HepG2 (cell line): Measurements from ENCODE around the gene MAP3K5. TPM values are rescaled to one million over a fixed set of nuclear protein-coding genes. Genes with fewer than 3 reads are reported as not detected.

Source experiments
- ATAC-seq: fragments of 200-7000 bp; cut with Tn5 transposase; 3 replicates; pipeline ENCODE4 v1.9.1; 2020; ENCODE audit warnings: mild to moderate bottlenecking, moderate library complexity
- BruUV-seq: library from RNA; stranded (reverse); fragments of 400-500 nt; replicated peaks from 2 replicates; lab custom pipeline; 2021; lab: Mats Ljungman, UMichigan
- CTCF ChIA-PET: fragments of 300-600 bp; formaldehyde crosslinking; extraction: SDS; loops from one replicate; lab custom pipeline; 2021; ENCODE audit warnings: low total read pairs, inconsistent platforms, low intra/inter-chr PET ratio; lab: Yijun Ruan, JAX
- POLR2A ChIA-PET: fragments of 350-600 bp; sonication (Branson Sonifier 250); formaldehyde crosslinking; loops from one replicate; lab custom pipeline; 2020; ENCODE audit warnings: antibody characterized with exemption, inconsistent platforms; lab: Yijun Ruan, JAX
- DNase-seq: peaks from one replicate; pipeline ENCODE4 v3.0.0-alpha.2; 2015; ENCODE audit warnings: low spot score
- FAIRE-seq: peaks from 3 replicates; lab custom pipeline; 2011; peaks lifted over from hg19 to GRCh38; lab: Jason Lieb, UNC
- H2AFZ ChIP-seq: one replicate; pipeline ENCODE4 v1.6.1; 2011; ENCODE audit warnings: low read length, inconsistent platforms
- H3K27ac ChIP-seq: fragments of 300-600 bp; 3 replicates; pipeline ENCODE4 v1.8.0; 2011; ENCODE audit warnings: mixed run types, mild to moderate bottlenecking, mixed read lengths, low read length, inconsistent platforms; ENCODE audit not compliant: insufficient read depth; ENCODE audit errors: extremely low read length
- H3K27me3 ChIP-seq, 2 experiments: fragments of 200-600 bp in 1 of 2; 2 replicates in 1 of 2; 3 replicates in 1 of 2; pipeline versions ENCODE4 v1.6.0 to v1.8.0; 2011; ENCODE audit warnings: low read length in 2 of 2, mild to moderate bottlenecking in 2 of 2, moderate library complexity in 2 of 2, inconsistent platforms in 1 of 2; ENCODE audit not compliant: insufficient read depth in 2 of 2, control insufficient read depth in 1 of 2
- H3K36me3 ChIP-seq, 2 experiments: fragments of 200-600 bp in 1 of 2; replicated peaks in 1 of 2; 2 replicates in 1 of 2; 3 replicates in 1 of 2; pipeline versions ENCODE4 v1.5.1 to v1.8.0; 2011; ENCODE audit warnings: low read length in 2 of 2, inconsistent platforms in 1 of 2; ENCODE audit not compliant: insufficient read depth in 2 of 2, control insufficient read depth in 1 of 2
- H3K4me1 ChIP-seq: 2 replicates; pipeline ENCODE4 v1.5.1; 2012; ENCODE audit warnings: low read length, inconsistent platforms; ENCODE audit not compliant: insufficient read depth
- H3K4me2 ChIP-seq: 2 replicates; pipeline ENCODE4 v1.6.0; 2011; ENCODE audit warnings: low read depth, low read length, inconsistent platforms
- H3K4me3 ChIP-seq, 3 experiments: fragments of 200-600 bp in 1 of 3; sonication (generic), shearing (Covaris generic) in 1 of 3; replicated peaks in 1 of 3; 2 replicates each; pipeline ENCODE4 v1.5.1; 2011 to 2016; ENCODE audit warnings: low read length in 3 of 3, inconsistent platforms in 2 of 3, low read depth in 2 of 3, mild to moderate bottlenecking in 2 of 3, control low read depth in 1 of 3, mixed read lengths in 1 of 3; ENCODE audit not compliant: insufficient read depth in 1 of 3
- H3K79me2 ChIP-seq: one replicate; pipeline ENCODE4 v1.6.1; 2011; ENCODE audit warnings: low read length, inconsistent platforms; ENCODE audit not compliant: insufficient read depth
- H3K9ac ChIP-seq: 2 replicates; pipeline ENCODE4 v1.6.0; 2011; ENCODE audit warnings: mild to moderate bottlenecking, low read depth, low read length, inconsistent platforms; ENCODE audit not compliant: insufficient read depth
- H3K9me3 ChIP-seq: 2 replicates; pipeline ENCODE4 v1.5.1; 2012; ENCODE audit warnings: mild to moderate bottlenecking, low read length
- H4K20me1 ChIP-seq: 2 replicates; pipeline ENCODE4 v1.6.0; 2011; ENCODE audit warnings: inconsistent platforms, mild to moderate bottlenecking, low read length, moderate library complexity; ENCODE audit not compliant: insufficient read depth
- CEBPB ChIP-seq: IDR thresholded peaks from 2 replicates; pipeline ENCODE4 v1.6.1; 2011; ENCODE audit warnings: low read depth, low read length, improper control_type of control experiment, borderline replicate concordance
- EED ChIP-seq: sonication (generic); formaldehyde crosslinking; IDR thresholded peaks from 2 replicates; pipeline ENCODE4 v1.5.0; 2020; ENCODE audit warnings: mild to moderate bottlenecking, missing genetic modification reagents
- HNF4A ChIP-seq: sonication (generic); formaldehyde crosslinking; IDR thresholded peaks from 2 replicates; pipeline ENCODE4 v1.4.0; 2020; ENCODE audit warnings: missing genetic modification reagents
- MED13 ChIP-seq: sonication (generic); formaldehyde crosslinking; IDR thresholded peaks from 2 replicates; pipeline ENCODE4 v1.5.0; 2020; ENCODE audit warnings: missing genetic modification reagents
- MTA3 ChIP-seq: sonication (generic); formaldehyde crosslinking; IDR thresholded peaks from 2 replicates; pipeline ENCODE4 v1.4.0; 2020; ENCODE audit warnings: missing genetic modification reagents
- NR2F6 ChIP-seq, 2 experiments: IDR thresholded peaks; 2 replicates each; pipeline ENCODE4 v1.6.1; 2016; ENCODE audit warnings: antibody characterized with exemption in 1 of 2, mild to moderate bottlenecking in 1 of 2
- PCBP1 ChIP-seq: fragments of 200-400 bp; formaldehyde crosslinking; IDR thresholded peaks from 2 replicates; pipeline ENCODE4 v1.6.1; 2017; ENCODE audit warnings: mild to moderate bottlenecking, low read depth, low read length, borderline replicate concordance
- PPARG ChIP-seq: conservative IDR thresholded peaks from 2 replicates; pipeline ENCODE4 v1.6.1; 2016; ENCODE audit warnings: missing biosample characterization, missing genetic modification reagents
- YEATS2 ChIP-seq: sonication (generic); formaldehyde crosslinking; IDR thresholded peaks from 2 replicates; pipeline ENCODE4 v1.4.0; 2020; ENCODE audit warnings: missing genetic modification reagents, borderline replicate concordance
- ZFP82 ChIP-seq: sonication (generic); formaldehyde crosslinking; IDR thresholded peaks from 2 replicates; pipeline ENCODE4 v1.5.1; 2020; ENCODE audit warnings: mild to moderate bottlenecking, missing genetic modification reagents, borderline replicate concordance
- WGBS: methylation state at CpG from one replicate; pipeline ENCODE4 v1.1.6; 2017; ENCODE audit warnings: low lambda C conversion rate; 5-methylcytosine and 5-hydroxymethylcytosine counted together
- in situ Hi-C: cut with HindIII; loops from 2 replicates; pipeline ENCODE4 v1.10.0; 2017; ENCODE audit warnings: low pct_unique_long_range_greater_than_20kb; ENCODE audit not compliant: extremely low pct_ligation_motif_present
- intact Hi-C: fragments of 100-400 bp; cut with micrococcal nuclease; formaldehyde crosslinking; loops from one replicate; pipeline ENCODE4 v1.10.0; 2022; ENCODE audit not compliant: unreplicated experiment
- polyA plus RNA-seq, 8 experiments: library from polyadenylated mRNA; depleted of rRNA in 3 of 8; stranded (reverse) in 7 of 8; unstranded in 1 of 8; fragments of >200 nt; fragmentation: Illumina TruSeq in 4 of 8; extraction: Trizol in 4 of 8; gene quantifications; 2 replicates each; pipeline versions ENCODE4 v1.2.1 to v1.2.3, GENCODE V29; 2011 to 2016; ENCODE audit warnings: low read depth in 4 of 8, missing spikeins in 1 of 8, mixed read lengths in 1 of 8; ENCODE audit not compliant: insufficient read depth in 1 of 8
- total RNA-seq, 5 experiments: library from RNA; depleted of rRNA; stranded (reverse); fragments of >200 nt; fragmentation: Illumina TruSeq; extraction: Trizol; gene quantifications; 2 replicates each; pipeline ENCODE4 v1.2.3, GENCODE V29; 2016; ENCODE audit warnings: low read depth in 1 of 5
- TF ChIP-seq, protein P1 (sequence below): fragments of 450-650 bp; IDR thresholded peaks from 2 replicates; pipeline ENCODE4 v1.6.1; 2017; ENCODE audit warnings: mild to moderate bottlenecking
- TF ChIP-seq, protein P2 (sequence below): sonication (generic); formaldehyde crosslinking; IDR thresholded peaks from 2 replicates; pipeline ENCODE4 v1.5.1; 2020; ENCODE audit warnings: mild to moderate bottlenecking, missing genetic modification reagents

Gene MAP3K5
- total and polyA plus RNA-seq, 2 of the 13 experiments (the other 11 are each of a cell fraction or from before 2014, with no cell fraction given): not detected

DNA sequence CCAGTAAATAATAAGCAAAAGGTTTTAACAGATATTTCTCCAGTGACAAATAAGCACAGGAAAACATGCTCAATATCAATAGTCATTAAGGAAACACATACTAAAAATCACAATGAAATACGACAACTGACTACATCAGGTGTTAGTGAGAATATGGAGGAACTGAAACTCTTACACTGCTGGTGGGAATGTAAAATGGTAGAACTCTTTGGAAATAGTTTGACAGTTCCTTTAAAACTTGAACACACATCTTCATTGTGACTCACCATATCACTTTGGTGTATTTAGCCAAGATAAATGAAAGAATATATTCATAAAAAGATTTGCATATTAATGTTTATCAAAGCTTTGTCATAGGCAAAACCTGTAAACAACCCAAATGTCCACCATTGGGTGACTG, 11.3 kb upstream of the MAP3K5 start:
- WGBS: 73% methylated on average over 1 of the region's 1 CpG
- no peak for FAIRE-seq
- no TSS peak for BruUV-seq
- Histone ChIP-seq H3K9me3 (no peaks in the 10 kb centered on the region), H3K79me2 (no peaks in the 10 kb centered on the region), H3K27me3 (no peaks in the 10 kb centered on the region), H3K27ac (no peak overlapping the region), H2AFZ (no peak overlapping the region), H3K36me3 (no peaks in the 10 kb centered on the region), H4K20me1 (no peaks in the 10 kb centered on the region), H3K9ac (no peak overlapping the region)
- no peak for DNase-seq
- CTCF ChIA-PET: no interaction called here
- no peak for ATAC-seq
- intact Hi-C loops: no loop called here
- POLR2A ChIA-PET: no interaction called here
- TF ChIP-seq EED (CRISPR knock-in tag): no peak
- TF ChIP-seq, protein P1, sequence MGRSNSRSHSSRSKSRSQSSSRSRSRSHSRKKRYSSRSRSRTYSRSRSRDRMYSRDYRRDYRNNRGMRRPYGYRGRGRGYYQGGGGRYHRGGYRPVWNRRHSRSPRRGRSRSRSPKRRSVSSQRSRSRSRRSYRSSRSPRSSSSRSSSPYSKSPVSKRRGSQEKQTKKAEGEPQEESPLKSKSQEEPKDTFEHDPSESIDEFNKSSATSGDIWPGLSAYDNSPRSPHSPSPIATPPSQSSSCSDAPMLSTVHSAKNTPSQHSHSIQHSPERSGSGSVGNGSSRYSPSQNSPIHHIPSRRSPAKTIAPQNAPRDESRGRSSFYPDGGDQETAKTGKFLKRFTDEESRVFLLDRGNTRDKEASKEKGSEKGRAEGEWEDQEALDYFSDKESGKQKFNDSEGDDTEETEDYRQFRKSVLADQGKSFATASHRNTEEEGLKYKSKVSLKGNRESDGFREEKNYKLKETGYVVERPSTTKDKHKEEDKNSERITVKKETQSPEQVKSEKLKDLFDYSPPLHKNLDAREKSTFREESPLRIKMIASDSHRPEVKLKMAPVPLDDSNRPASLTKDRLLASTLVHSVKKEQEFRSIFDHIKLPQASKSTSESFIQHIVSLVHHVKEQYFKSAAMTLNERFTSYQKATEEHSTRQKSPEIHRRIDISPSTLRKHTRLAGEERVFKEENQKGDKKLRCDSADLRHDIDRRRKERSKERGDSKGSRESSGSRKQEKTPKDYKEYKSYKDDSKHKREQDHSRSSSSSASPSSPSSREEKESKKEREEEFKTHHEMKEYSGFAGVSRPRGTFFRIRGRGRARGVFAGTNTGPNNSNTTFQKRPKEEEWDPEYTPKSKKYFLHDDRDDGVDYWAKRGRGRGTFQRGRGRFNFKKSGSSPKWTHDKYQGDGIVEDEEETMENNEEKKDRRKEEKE: no peak
- TF ChIP-seq CEBPB: no peak
- TF ChIP-seq, protein P2, sequence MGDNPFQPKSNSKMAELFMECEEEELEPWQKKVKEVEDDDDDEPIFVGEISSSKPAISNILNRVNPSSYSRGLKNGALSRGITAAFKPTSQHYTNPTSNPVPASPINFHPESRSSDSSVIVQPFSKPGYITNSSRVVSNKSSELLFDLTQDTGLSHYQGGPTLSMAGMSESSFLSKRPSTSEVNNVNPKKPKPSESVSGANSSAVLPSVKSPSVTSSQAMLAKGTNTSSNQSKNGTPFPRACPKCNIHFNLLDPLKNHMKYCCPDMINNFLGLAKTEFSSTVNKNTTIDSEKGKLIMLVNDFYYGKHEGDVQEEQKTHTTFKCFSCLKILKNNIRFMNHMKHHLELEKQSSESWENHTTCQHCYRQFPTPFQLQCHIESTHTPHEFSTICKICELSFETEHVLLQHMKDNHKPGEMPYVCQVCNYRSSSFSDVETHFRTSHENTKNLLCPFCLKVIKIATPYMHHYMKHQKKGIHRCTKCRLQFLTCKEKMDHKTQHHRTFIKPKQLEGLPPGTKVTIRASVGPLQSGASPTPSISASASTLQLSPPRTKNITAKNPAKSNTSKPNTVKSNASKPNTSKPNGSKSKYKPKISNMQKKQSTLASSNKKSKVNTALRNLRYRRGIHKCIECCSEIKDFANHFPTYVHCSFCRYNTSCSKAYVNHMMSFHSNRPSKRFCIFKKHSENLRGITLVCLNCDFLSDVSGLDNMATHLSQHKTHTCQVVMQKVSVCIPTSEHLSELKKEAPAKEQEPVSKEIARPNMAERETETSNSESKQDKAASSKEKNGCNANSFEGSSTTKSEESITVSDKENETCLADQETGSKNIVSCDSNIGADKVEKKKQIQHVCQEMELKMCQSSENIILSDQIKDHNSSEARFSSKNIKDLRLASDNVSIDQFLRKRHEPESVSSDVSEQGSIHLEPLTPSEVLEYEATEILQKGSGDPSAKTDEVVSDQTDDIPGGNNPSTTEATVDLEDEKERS (CRISPR knock-in tag): no peak
- no peak for TF ChIP-seq PCBP1
- no peak for TF ChIP-seq HNF4A (CRISPR knock-in tag)
- no peak for TF ChIP-seq YEATS2 (CRISPR knock-in tag)
- no peak for TF ChIP-seq NR2F6 (IDR thresholded peaks at IDR 0.05)
- TF ChIP-seq NR2F6 (CRISPR knock-in tag; IDR thresholded peaks at IDR 0.05): no peak
- no peak for TF ChIP-seq ZFP82
- no peak for TF ChIP-seq MED13 (CRISPR knock-in tag)
- no peak for TF ChIP-seq MTA3 (CRISPR knock-in tag)
- TF ChIP-seq PPARG (CRISPR knock-in tag): no peak
- TF ChIP-seq, all 625 proteins: peak for 0
- Histone ChIP-seq H3K4me1 (no peaks in the 10 kb centered on the region), H3K4me3 (no peak overlapping the region), H3K4me2 (no peak overlapping the region)
- in situ Hi-C loops: no loop called here
